A549 (cell line): ENCODE results near the gene FHIT. TPM values are rescaled to one million over a fixed set of nuclear protein-coding genes. Genes with fewer than 3 reads are reported as not detected.

Source experiments
- ATAC-seq, 2 experiments: fragments of 200-7000 bp in 1 of 2; fragments of >200 bp in 1 of 2; cut with Nextera tagmentation in 1 of 2; cut with Tn5 transposase in 1 of 2; 3 replicates each; pipeline versions ENCODE4 v1.8.0 to v1.9.1; 2018 to 2020; ENCODE audit warnings: mild to moderate bottlenecking in 1 of 2, moderate library complexity in 1 of 2
- CTCF ChIA-PET: fragments of 300-600 bp; sonication (Branson Sonifier 250); formaldehyde crosslinking; extraction: SDS; loops from one replicate; lab custom pipeline; 2021; ENCODE audit warnings: antibody characterized with exemption, inconsistent platforms; lab: Yijun Ruan, JAX
- POLR2A ChIA-PET: fragments of 350-600 bp; formaldehyde crosslinking; extraction: SDS; loops from one replicate; lab custom pipeline; 2021; ENCODE audit warnings: antibody characterized with exemption, inconsistent platforms; lab: Yijun Ruan, JAX
- DNase-seq, 2 experiments: peaks; one replicate each; pipeline versions ENCODE4 v3.0.0 to v3.0.0-alpha.2; 2011 to 2016; ENCODE audit warnings: low read depth in 1 of 2, low spot score in 1 of 2
- FAIRE-seq: peaks from 2 replicates; lab custom pipeline; 2011; peaks lifted over from hg19 to GRCh38; lab: Jason Lieb, UNC
- H3K27ac ChIP-seq, 2 experiments: fragments of >200 bp; sonication (Bioruptor Twin); formaldehyde crosslinking; 3 replicates each; pipeline ENCODE4 v1.5.1; 2016 to 2017
- H3K4me1 ChIP-seq: fragments of >200 bp; sonication (Bioruptor Twin); formaldehyde crosslinking; 3 replicates; pipeline ENCODE4 v1.6.1; 2016
- H3K4me2 ChIP-seq: fragments of >200 bp; sonication (Bioruptor Twin); formaldehyde crosslinking; 3 replicates; pipeline ENCODE4 v1.6.1; 2016
- H3K4me3 ChIP-seq: fragments of >200 bp; sonication (Bioruptor Twin); formaldehyde crosslinking; 3 replicates; pipeline ENCODE4 v1.5.1; 2016
- H3K9me3 ChIP-seq: fragments of >200 bp; sonication (Bioruptor Twin); formaldehyde crosslinking; 3 replicates; pipeline ENCODE4 v1.6.1; 2016
- EHMT2 ChIP-seq: fragments of 200-600 bp; sonication (generic); IDR thresholded peaks from 2 replicates; pipeline ENCODE4 v1.6.1; 2016; ENCODE audit warnings: antibody characterized with exemption, low read depth, mild to moderate bottlenecking, moderate library complexity
- EP300 ChIP-seq, 2 experiments: fragments of >200 bp; sonication (Bioruptor Twin); formaldehyde crosslinking; IDR thresholded peaks; 2 replicates in 1 of 2; 3 replicates in 1 of 2; pipeline ENCODE4 v1.6.1; 2016 to 2017
- HDAC2 ChIP-seq: fragments of 200-600 bp; sonication (generic); IDR thresholded peaks from 2 replicates; pipeline ENCODE4 v1.6.1; 2016
- HOXB5 ChIP-seq: fragments of 250-450 bp; sonication (Bioruptor Pico); IDR thresholded peaks from 2 replicates; pipeline ENCODE4 v1.5.0; 2020; ENCODE audit warnings: mild to moderate bottlenecking, moderate library complexity
- JUNB ChIP-seq: fragments of >200 bp; sonication (Bioruptor Twin); formaldehyde crosslinking; IDR thresholded peaks from 2 replicates; pipeline ENCODE4 v1.6.1; 2016
- KDM1A ChIP-seq: fragments of 200-600 bp; sonication (generic); IDR thresholded peaks from 2 replicates; pipeline ENCODE4 v1.6.1; 2016; ENCODE audit warnings: low read depth, mild to moderate bottlenecking
- MAFK ChIP-seq: fragments of 450-650 bp; IDR thresholded peaks from 2 replicates; pipeline ENCODE4 v1.6.1; 2014; ENCODE audit not compliant: partially characterized antibody
- POLR2AphosphoS2 ChIP-seq: conservative IDR thresholded peaks from 2 replicates; pipeline ENCODE4 v1.6.1; 2012; ENCODE audit warnings: low read length, improper control_type of control experiment, inconsistent platforms
- RAD21 ChIP-seq, 2 experiments: fragments of >200 bp in 1 of 2; sonication (Bioruptor Twin) in 1 of 2; formaldehyde crosslinking in 1 of 2; IDR thresholded peaks in 1 of 2; conservative IDR thresholded peaks in 1 of 2; 2 replicates in 1 of 2; 3 replicates in 1 of 2; pipeline ENCODE4 v1.6.1; 2012 to 2018; ENCODE audit warnings: inconsistent platforms in 1 of 2
- RARB ChIP-seq: fragments of 250-450 bp; sonication (Bioruptor Pico); IDR thresholded peaks from 2 replicates; pipeline ENCODE4 v1.8.0; 2021; ENCODE audit warnings: mild to moderate bottlenecking, moderate library complexity
- RNF2 ChIP-seq: fragments of 200-600 bp; sonication (generic); IDR thresholded peaks from 2 replicates; pipeline ENCODE4 v1.6.1; 2016; ENCODE audit warnings: low read depth, mild to moderate bottlenecking, antibody characterized with exemption, moderate library complexity, borderline replicate concordance
- SREBF2 ChIP-seq: fragments of 450-650 bp; IDR thresholded peaks from 2 replicates; pipeline ENCODE4 v1.6.1; 2014; ENCODE audit warnings: mild to moderate bottlenecking, moderate library complexity
- TP53 ChIP-seq: fragments of 250-450 bp; sonication (Bioruptor Pico); IDR thresholded peaks from 2 replicates; pipeline ENCODE4 v1.5.0; 2021; ENCODE audit warnings: mild to moderate bottlenecking, moderate library complexity
- ZC3H11A ChIP-seq: fragments of 450-650 bp; IDR thresholded peaks from 2 replicates; pipeline ENCODE4 v1.6.1; 2014; ENCODE audit warnings: antibody characterized with exemption, mild to moderate bottlenecking
- ZSCAN20 ChIP-seq: fragments of 250-450 bp; sonication (Bioruptor Pico); IDR thresholded peaks from 2 replicates; pipeline ENCODE4 v1.8.0; 2022; ENCODE audit warnings: mild to moderate bottlenecking, moderate library complexity
- WGBS: methylation state at CpG from one replicate; pipeline ENCODE4 v1.1.6; 2017; ENCODE audit errors: missing lambda C conversion rate; 5-methylcytosine and 5-hydroxymethylcytosine counted together
- polyA plus RNA-seq, 4 experiments: library from polyadenylated mRNA; depleted of rRNA in 3 of 4; stranded (reverse); fragments of >200 nt; fragmentation: RNase III in 1 of 4; extraction: RNeasy Plus Mini Kit Qiagen cat#74134 plus additional on column Dnase treatment in 1 of 4; gene quantifications; 2 replicates in 3 of 4; 3 replicates in 1 of 4; pipeline ENCODE4 v1.2.3, GENCODE V29; 2011 to 2017
- TF ChIP-seq, protein P1 (sequence below): fragments of >200 bp; sonication (Bioruptor Twin); formaldehyde crosslinking; IDR thresholded peaks from 2 replicates; pipeline ENCODE4 v1.6.1; 2016
- TF ChIP-seq, protein P2 (sequence below): IDR thresholded peaks from 2 replicates; pipeline ENCODE4 v1.6.1; 2012
- TF ChIP-seq, protein P3 (sequence below): fragments of 250-450 bp; sonication (Bioruptor Pico); IDR thresholded peaks from 2 replicates; pipeline ENCODE4 v1.5.0; 2020; ENCODE audit warnings: low read depth, mild to moderate bottlenecking, moderate library complexity
- TF ChIP-seq, protein P4 (sequence below): IDR thresholded peaks from 2 replicates; pipeline ENCODE4 v1.6.1; 2012; ENCODE audit warnings: low read depth, borderline replicate concordance
- TF ChIP-seq, protein P5 (sequence below): fragments of 450-650 bp; IDR thresholded peaks from 2 replicates; pipeline ENCODE4 v1.6.1; 2014; ENCODE audit warnings: antibody characterized with exemption
- TF ChIP-seq, protein P6 (sequence below): fragments of 200-600 bp; sonication (generic); IDR thresholded peaks from 2 replicates; pipeline ENCODE4 v1.6.1; 2016; ENCODE audit warnings: antibody characterized with exemption, mild to moderate bottlenecking, moderate library complexity

Gene FHIT
- polyA plus RNA-seq, 2 of the 4 experiments (the other 2 are of a cell fraction) = 0.76 to 0.92 TPM

DNA sequence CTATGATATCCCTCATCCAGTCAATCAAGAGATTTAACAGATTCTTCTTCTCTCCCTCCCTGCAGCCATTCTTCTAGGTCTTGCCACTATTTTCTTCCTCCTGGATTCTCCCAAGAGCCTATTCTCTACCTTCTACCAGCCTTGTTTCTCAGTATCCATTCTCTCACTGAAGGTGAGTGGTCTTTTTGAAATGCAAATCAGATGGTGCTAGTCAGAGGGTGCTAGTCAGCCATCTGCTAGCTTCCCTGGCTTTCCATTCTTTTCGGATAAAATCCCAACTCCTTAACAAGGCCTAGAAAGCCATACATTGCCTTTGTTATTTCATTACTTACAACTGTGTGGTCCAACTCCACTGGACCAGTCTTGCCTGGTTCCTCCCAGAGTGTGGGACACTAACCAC lies 1467.1 kb downstream of the FHIT start:
- Histone ChIP-seq H3K27ac (no peak overlapping the region), H3K4me1 (no peaks in the 10 kb centered on the region), H3K4me2 (no peak overlapping the region), H3K4me3 (no peak overlapping the region)
- ChIA-PET POLR2A (no interaction called here), CTCF (no interaction called here)
- WGBS = 100% methylated on average over 1 of the region's 1 CpG
- FAIRE-seq = no peak
- TF ChIP-seq, protein P1, sequence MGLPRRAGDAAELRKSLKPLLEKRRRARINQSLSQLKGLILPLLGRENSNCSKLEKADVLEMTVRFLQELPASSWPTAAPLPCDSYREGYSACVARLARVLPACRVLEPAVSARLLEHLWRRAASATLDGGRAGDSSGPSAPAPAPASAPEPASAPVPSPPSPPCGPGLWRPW = no peak
- TF ChIP-seq, protein P2, sequence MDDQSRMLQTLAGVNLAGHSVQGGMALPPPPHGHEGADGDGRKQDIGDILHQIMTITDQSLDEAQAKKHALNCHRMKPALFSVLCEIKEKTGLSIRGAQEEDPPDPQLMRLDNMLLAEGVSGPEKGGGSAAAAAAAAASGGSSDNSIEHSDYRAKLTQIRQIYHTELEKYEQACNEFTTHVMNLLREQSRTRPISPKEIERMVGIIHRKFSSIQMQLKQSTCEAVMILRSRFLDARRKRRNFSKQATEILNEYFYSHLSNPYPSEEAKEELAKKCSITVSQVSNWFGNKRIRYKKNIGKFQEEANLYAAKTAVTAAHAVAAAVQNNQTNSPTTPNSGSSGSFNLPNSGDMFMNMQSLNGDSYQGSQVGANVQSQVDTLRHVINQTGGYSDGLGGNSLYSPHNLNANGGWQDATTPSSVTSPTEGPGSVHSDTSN = no peak
- TF ChIP-seq, all 56 proteins: peak for 0
- ATAC-seq = no peak
- no peaks in the 10 kb centered on the region for H3K9me3 ChIP-seq
- DNase-seq = no peak

DNA sequence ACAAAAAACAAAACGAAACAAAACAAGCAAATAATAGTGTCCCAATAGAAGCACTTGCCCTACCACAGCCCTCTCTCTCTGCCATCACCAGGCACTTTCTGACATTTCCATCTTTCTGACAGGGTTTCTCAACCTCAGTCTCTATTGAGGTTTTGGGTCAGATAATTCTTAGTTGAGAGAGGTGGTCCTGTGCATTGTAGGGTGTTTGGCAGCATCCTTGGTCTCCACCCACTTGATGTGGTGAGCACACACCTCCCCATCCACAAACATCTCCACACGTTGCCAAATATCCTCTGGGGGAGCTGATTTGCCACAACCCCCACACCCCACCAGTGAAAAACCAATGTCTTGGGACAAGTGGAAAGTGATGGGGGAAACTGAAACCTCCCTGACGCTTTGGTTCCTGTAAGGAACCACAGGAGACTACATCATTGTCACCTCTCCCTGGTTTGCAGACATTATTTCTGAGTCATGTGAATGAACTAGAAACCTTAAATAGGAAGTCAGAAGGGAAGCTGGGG lies 1467.7 kb downstream of the FHIT start:
- Histone ChIP-seq H3K4me2 (no peak overlapping the region), H3K4me3 (no peak overlapping the region), H3K9me3 (no peaks in the 10 kb centered on the region), H3K27ac (no peak overlapping the region), H3K4me1 (no peaks in the 10 kb centered on the region)
- ChIA-PET POLR2A (no interaction called here), CTCF (no interaction called here)
- FAIRE-seq = no peak
- no peak for ATAC-seq
- 51% methylated on average over 2 of the region's 3 CpGs for WGBS
- DNase-seq = no peak
- no peak for TF ChIP-seq EHMT2

DNA sequence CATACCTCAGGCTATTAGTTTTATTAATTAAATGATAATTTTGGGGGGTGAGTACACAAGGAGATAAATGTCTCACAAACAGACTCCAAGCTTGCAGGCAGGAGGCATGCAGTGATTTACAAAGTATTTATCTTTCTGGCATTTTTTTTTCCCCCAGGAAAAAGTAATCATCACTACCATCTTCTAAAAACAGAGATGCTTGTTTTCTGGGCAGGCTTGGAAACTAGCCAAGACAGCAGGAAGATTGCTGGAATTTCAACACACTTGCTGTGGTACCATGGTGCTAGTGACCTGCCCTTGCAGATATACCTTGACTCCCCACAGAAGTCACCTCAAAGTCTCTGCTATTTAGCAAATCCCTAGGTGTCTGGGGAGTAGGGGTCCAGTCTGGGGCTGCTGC lies 1468.6 kb downstream of the FHIT start:
- no peak for FAIRE-seq
- no peak for ATAC-seq
- POLR2A ChIA-PET = no interaction called here
- no peak overlapping the region for H3K27ac ChIP-seq
- no peak overlapping the region for H3K4me3 ChIP-seq
- no peaks in the 10 kb centered on the region for H3K9me3 ChIP-seq
- H3K4me1 ChIP-seq = no peaks in the 10 kb centered on the region
- CTCF ChIA-PET = no interaction called here
- no peak overlapping the region for H3K4me2 ChIP-seq
- TF ChIP-seq, protein P3, sequence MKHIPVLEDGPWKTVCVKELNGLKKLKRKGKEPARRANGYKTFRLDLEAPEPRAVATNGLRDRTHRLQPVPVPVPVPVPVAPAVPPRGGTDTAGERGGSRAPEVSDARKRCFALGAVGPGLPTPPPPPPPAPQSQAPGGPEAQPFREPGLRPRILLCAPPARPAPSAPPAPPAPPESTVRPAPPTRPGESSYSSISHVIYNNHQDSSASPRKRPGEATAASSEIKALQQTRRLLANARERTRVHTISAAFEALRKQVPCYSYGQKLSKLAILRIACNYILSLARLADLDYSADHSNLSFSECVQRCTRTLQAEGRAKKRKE (CRISPR knock-in tag) = no peak
- TF ChIP-seq HDAC2 (no peak), ZC3H11A (no peak), KDM1A (no peak), RARB (CRISPR knock-in tag) (no peak), TP53 (no peak), RNF2 (no peak), JUNB (no peak), ZSCAN20 (CRISPR knock-in tag) (no peak), EP300 (IDR thresholded peaks at IDR 0.05) (no peak), EHMT2 (no peak), SREBF2 (no peak), POLR2AphosphoS2 (no peak), HOXB5 (CRISPR knock-in tag) (no peak), MAFK (no peak), RAD21 (conservative IDR thresholded peaks at IDR 0.05 in 1 of 2, IDR thresholded peaks at IDR 0.05 in 1 of 2) (no peak)
- TF ChIP-seq, protein P1 = no peak
- TF ChIP-seq, protein P4, sequence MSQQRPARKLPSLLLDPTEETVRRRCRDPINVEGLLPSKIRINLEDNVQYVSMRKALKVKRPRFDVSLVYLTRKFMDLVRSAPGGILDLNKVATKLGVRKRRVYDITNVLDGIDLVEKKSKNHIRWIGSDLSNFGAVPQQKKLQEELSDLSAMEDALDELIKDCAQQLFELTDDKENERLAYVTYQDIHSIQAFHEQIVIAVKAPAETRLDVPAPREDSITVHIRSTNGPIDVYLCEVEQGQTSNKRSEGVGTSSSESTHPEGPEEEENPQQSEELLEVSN = no peak
- TF ChIP-seq, protein P5, sequence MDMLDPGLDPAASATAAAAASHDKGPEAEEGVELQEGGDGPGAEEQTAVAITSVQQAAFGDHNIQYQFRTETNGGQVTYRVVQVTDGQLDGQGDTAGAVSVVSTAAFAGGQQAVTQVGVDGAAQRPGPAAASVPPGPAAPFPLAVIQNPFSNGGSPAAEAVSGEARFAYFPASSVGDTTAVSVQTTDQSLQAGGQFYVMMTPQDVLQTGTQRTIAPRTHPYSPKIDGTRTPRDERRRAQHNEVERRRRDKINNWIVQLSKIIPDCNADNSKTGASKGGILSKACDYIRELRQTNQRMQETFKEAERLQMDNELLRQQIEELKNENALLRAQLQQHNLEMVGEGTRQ = no peak
- TF ChIP-seq, protein P6, sequence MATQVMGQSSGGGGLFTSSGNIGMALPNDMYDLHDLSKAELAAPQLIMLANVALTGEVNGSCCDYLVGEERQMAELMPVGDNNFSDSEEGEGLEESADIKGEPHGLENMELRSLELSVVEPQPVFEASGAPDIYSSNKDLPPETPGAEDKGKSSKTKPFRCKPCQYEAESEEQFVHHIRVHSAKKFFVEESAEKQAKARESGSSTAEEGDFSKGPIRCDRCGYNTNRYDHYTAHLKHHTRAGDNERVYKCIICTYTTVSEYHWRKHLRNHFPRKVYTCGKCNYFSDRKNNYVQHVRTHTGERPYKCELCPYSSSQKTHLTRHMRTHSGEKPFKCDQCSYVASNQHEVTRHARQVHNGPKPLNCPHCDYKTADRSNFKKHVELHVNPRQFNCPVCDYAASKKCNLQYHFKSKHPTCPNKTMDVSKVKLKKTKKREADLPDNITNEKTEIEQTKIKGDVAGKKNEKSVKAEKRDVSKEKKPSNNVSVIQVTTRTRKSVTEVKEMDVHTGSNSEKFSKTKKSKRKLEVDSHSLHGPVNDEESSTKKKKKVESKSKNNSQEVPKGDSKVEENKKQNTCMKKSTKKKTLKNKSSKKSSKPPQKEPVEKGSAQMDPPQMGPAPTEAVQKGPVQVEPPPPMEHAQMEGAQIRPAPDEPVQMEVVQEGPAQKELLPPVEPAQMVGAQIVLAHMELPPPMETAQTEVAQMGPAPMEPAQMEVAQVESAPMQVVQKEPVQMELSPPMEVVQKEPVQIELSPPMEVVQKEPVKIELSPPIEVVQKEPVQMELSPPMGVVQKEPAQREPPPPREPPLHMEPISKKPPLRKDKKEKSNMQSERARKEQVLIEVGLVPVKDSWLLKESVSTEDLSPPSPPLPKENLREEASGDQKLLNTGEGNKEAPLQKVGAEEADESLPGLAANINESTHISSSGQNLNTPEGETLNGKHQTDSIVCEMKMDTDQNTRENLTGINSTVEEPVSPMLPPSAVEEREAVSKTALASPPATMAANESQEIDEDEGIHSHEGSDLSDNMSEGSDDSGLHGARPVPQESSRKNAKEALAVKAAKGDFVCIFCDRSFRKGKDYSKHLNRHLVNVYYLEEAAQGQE = no peak
- DNase-seq = no peak
